ENCODE data around the gene OR51S1.
"Not testable (repeated sequence)": the region's sequence is repeated elsewhere in the genome, so short reads cannot be mapped to it uniquely, and the experiment has no call there.

OR51S1 gene

DNA sequence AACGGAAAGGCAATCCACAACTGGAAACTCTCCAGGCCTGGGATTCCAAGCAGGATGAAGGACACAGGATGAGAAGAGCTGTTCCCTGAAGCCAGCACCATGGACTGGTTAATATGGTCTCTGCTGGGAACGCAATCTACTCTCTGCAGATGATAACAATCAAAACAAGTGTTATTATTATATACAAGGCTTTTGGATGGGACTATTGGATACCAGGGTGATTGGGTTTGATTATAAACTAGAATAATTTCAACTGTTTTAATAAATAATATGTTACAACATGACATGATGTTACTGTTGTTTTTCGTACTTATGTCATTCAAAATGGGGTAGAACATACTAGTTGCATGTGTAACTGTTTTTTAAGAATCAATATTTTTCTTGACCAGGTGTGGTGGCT lies 44.7 kb downstream of the OR51S1 start, which contains the start of gene OR52R1:
TSS of gene OR52R1 (minus strand) at position 101 of the 400 bp plus-strand sequence. CDS start at position 101, 0 bp downstream.
- no peak for DNase-seq (ENCODE audit: low spot score)

DNA sequence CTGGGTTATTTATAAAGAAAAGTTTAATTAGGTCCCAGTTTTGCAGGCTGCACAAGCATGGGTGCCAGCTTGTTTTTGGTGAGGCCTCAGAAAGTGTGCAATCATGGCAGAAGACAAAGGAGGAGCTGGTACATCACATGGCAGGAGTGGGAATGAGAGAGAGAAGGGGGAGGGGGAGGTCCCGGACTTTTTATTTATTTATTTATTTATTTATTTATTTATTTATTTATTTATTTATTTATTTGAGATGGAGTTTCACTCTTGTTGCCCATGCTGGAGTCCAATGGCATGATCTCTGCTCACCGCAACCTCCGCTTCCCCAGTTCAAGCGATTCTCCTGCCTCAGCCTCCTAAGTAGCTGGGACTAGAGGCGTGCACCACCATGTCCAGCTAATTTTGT lies 47.7 kb downstream of the OR51S1 start:
- DNase-seq (ENCODE audit: low spot score) = not testable (repeated sequence)

DNA sequence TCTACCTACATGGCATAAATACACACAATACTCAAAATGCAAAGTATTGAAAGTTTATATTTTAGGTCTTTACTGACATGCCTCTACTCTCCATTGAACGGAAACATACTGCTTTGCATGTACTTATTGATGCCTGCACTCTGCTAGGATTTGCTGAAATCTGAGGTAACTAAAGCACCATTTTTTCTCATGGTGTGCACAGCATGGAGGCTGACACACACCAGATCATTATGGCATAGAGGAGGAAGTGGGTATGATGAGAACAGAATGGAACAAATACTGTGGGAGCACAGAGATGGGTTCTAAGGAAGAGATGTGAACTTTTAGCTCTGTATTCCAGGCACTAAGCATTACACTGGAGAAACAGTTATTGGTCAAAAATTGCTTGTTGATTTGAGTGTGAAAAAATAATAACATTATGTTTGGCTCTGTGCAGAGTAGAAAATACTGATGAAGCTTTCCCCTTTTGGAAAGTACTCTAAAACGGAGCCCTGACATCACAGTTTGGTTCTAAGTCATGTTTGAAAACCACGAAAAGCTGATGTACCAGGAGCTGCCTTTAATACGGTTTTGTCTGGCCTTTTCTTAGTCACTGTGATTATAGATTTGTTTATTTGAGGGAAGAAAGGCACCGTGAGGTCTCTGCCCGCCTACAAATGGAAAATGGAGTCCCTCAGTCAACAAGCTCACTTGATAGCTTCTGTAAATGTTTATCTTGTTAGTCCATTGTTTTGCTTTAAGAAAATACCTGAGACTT lies 50.4 kb downstream of the OR51S1 start:
- no peak for DNase-seq (ENCODE audit: low spot score)

Measured in left forelimb (tissue), 1 donor.